Suprapubic skin (tissue), 4 donors: ENCODE results near the gene RXRA. TPM values are rescaled to one million over a fixed set of nuclear protein-coding genes. Genes with fewer than 3 reads are reported as not detected.
A peak's percentile ranks its signal among the peaks of the same experiment; 100 is the strongest.

ENCODE experiments used
- DNase-seq, 2 donors: peaks; one replicate each; pipeline ENCODE4 v3.0.0-alpha.2; 2019; ENCODE audit warnings: low spot score in 2 of 2
- H3K27ac ChIP-seq: fragments of 200-600 bp; sonication (generic); one replicate; pipeline ENCODE4 v1.5.1; 2019
- H3K27me3 ChIP-seq: fragments of 200-600 bp; sonication (generic); one replicate; pipeline ENCODE4 v1.5.1; 2019
- H3K36me3 ChIP-seq: fragments of 200-600 bp; sonication (generic); one replicate; pipeline ENCODE4 v1.5.1; 2019
- H3K4me1 ChIP-seq: fragments of 200-600 bp; sonication (generic); one replicate; pipeline ENCODE4 v1.5.1; 2019
- H3K4me3 ChIP-seq: fragments of 200-600 bp; sonication (generic); one replicate; pipeline ENCODE4 v1.5.1; 2019; ENCODE audit warnings: mild to moderate bottlenecking
- H3K9me3 ChIP-seq: fragments of 200-600 bp; sonication (generic); one replicate; pipeline ENCODE4 v1.5.1; 2019
- EP300 ChIP-seq: sonication (generic); formaldehyde crosslinking; IDR thresholded peaks from one replicate; pipeline ENCODE4 v1.6.1; 2017; ENCODE audit warnings: antibody characterized with exemption
- POLR2A ChIP-seq, 2 donors: fragments of 450-650 bp; IDR thresholded peaks; one replicate each; pipeline ENCODE4 v1.6.1; 2017; ENCODE audit warnings: antibody characterized with exemption in 2 of 2, mild to moderate bottlenecking in 2 of 2, moderate library complexity in 2 of 2
- POLR2AphosphoS5 ChIP-seq, 3 donors: sonication (generic); formaldehyde crosslinking; IDR thresholded peaks; one replicate each; pipeline ENCODE4 v1.6.1; 2017; ENCODE audit warnings: antibody characterized with exemption in 3 of 3
- WGBS: methylation state at CpG from one replicate; pipeline ENCODE4 v1.1.5; 2018; 5-methylcytosine and 5-hydroxymethylcytosine counted together
- total RNA-seq, 4 donors: library from RNA; depleted of rRNA; stranded (reverse); fragments of >200 nt; gene quantifications; one replicate each; pipeline ENCODE4 v1.1.0, GENCODE V29; 2016
- TF ChIP-seq, protein P1 (sequence below), 2 donors: fragments of 200-600 bp in 1 of 2; fragments of 450-650 bp in 1 of 2; sonication (generic) in 1 of 2; IDR thresholded peaks; one replicate each; pipeline ENCODE4 v1.5.1; 2016 to 2019; ENCODE audit warnings: antibody characterized with exemption in 2 of 2, mild to moderate bottlenecking in 1 of 2, moderate library complexity in 1 of 2

Gene RXRA
- total RNA-seq, 4 donors from 2014 or later = 165 to 240 (median 185) TPM

DNA sequence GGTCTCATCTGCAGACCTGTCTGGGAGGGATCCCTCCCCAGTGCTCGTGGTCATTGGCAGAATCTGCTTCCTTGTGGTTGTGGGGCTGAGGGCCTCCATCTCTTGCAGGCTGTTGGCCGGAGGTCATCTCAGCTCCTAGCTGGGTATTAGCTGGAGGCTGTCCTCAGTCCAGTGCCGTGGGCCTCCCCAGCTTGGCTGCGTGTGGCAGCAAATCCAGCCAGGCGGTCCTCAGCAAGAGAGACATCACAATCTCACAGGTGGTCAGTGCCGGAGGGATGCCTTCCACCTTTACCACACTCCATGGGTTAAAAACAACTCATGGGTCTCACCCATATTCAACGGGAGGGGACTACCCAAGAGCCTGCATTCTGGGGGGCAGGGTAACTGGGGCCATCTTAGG lies 155.5 kb downstream of the RXRA start:
- Histone ChIP-seq H3K27me3 (peaks cover 2% of the 10 kb centered on the region), H3K4me1 (no peaks in the 10 kb centered on the region), H3K27ac (no peak overlapping the region), H3K9me3 (no peaks in the 10 kb centered on the region), H3K36me3 (no peaks in the 10 kb centered on the region), H3K4me3 (no peak overlapping the region)
- WGBS = 75% methylated on average over 1 of the region's 7 CpGs
- no peak for DNase-seq
- TF ChIP-seq POLR2AphosphoS5 (IDR thresholded peaks at IDR 0.05) (no peak), POLR2A (IDR thresholded peaks at IDR 0.05) (no peak), EP300 (no peak)
- TF ChIP-seq, protein P1, sequence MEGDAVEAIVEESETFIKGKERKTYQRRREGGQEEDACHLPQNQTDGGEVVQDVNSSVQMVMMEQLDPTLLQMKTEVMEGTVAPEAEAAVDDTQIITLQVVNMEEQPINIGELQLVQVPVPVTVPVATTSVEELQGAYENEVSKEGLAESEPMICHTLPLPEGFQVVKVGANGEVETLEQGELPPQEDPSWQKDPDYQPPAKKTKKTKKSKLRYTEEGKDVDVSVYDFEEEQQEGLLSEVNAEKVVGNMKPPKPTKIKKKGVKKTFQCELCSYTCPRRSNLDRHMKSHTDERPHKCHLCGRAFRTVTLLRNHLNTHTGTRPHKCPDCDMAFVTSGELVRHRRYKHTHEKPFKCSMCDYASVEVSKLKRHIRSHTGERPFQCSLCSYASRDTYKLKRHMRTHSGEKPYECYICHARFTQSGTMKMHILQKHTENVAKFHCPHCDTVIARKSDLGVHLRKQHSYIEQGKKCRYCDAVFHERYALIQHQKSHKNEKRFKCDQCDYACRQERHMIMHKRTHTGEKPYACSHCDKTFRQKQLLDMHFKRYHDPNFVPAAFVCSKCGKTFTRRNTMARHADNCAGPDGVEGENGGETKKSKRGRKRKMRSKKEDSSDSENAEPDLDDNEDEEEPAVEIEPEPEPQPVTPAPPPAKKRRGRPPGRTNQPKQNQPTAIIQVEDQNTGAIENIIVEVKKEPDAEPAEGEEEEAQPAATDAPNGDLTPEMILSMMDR (IDR thresholded peaks at IDR 0.05) = no peak

DNA sequence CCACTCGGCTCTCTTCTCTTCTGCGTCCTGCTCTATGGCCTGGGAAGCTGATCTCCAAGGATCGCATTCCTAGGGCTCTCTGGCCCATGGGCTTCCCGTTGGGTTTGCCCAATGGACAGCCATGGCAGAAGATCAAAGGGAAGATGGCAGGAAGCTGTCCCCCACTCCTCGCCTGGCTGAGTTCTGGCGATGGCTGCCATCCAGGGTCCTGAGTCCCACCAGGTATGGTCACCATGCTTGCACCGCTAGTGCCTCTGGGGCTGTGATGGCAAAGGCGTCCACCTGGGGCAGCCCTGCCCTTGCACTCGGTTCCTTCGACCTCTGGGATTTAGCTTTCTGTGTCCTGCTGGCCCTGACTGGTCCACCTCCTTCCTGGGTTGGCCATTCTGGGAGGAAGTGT lies 156.0 kb downstream of the RXRA start:
- no peak for DNase-seq
- TF ChIP-seq EP300 (no peak), POLR2A (IDR thresholded peaks at IDR 0.05) (no peak), POLR2AphosphoS5 (IDR thresholded peaks at IDR 0.05) (no peak)
- TF ChIP-seq, protein P1 (IDR thresholded peaks at IDR 0.05) = no peak

DNA sequence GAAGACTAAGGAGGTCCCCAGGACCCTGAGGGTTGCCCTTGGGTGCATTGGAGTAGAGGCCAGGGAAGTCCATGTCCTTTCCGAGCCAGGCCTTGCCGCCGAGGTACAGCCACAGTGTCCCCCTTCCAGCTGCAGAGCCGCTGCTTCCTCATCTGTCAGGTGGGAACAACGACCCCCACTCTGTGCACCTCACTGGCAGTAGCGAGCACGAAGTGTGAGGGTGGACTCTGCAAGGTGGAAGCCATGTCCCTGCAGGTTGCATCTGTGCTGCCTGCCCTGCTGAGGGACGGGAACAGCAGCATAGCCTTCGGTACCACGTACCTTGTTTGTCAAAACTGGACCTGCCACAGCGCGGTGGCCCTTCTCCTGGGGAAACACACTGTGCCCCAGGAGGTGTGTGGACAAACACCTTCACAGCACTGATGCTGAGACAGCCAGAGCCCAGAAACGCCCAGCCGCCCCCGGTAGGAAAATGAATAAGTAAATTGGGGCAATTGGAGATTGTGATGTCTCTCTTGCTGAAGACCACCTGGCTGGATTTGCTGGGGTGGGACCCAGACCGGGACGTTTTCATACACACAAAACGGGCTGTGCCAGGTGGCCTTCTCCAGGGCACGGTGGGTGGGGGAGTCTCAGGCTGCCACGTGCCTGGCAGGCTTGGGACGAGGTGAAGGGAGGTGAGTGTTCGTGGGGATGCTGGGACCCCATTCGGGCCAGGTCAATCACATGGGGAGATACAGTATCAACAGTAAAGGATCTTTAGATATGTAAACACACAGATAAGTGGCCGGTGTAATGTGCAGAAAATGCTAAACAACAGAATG lies 157.3 kb downstream of the RXRA start:
- TF ChIP-seq POLR2AphosphoS5 (IDR thresholded peaks at IDR 0.05) (no peak), POLR2A (IDR thresholded peaks at IDR 0.05) (no peak), EP300 (no peak)
- TF ChIP-seq, protein P1 (IDR thresholded peaks at IDR 0.05) = no peak
- DNase-seq = peak in 1 of 2 donors; percentile 50
- Histone ChIP-seq H3K4me3 (no peak overlapping the region), H3K27ac (no peak overlapping the region), H3K27me3 (peaks cover 2% of the 10 kb centered on the region), H3K4me1 (peaks cover 4% of the 10 kb centered on the region), H3K36me3 (no peaks in the 10 kb centered on the region), H3K9me3 (no peaks in the 10 kb centered on the region)
- WGBS = 86% methylated on average over 19 of the region's 24 CpGs

More for the DNA sequence above, 156.0 kb downstream of the RXRA start:
- WGBS = 90% methylated on average over 10 of the region's 10 CpGs
- Histone ChIP-seq H3K36me3 (no peaks in the 10 kb centered on the region), H3K27ac (no peak overlapping the region), H3K4me3 (no peak overlapping the region), H3K4me1 (no peaks in the 10 kb centered on the region), H3K27me3 (peaks cover 2% of the 10 kb centered on the region), H3K9me3 (no peaks in the 10 kb centered on the region)

- Histone ChIP-seq H3K9me3 (no peaks in the 10 kb centered on the region), H3K4me1 (peaks cover 10% of the 10 kb centered on the region), H3K4me3 (no peak overlapping the region), H3K36me3 (no peaks in the 10 kb centered on the region), H3K27me3 (peaks cover 2% of the 10 kb centered on the region), H3K27ac (no peak overlapping the region)
- 69% methylated on average over 3 of the region's 3 CpGs for WGBS
- TF ChIP-seq EP300 = no peak
- TF ChIP-seq POLR2AphosphoS5 (IDR thresholded peaks at IDR 0.05) = no peak
- TF ChIP-seq, protein P1 (IDR thresholded peaks at IDR 0.05) = no peak
- TF ChIP-seq POLR2A (IDR thresholded peaks at IDR 0.05) = no peak
- DNase-seq = peak; percentile 38 to 72
Observed at GRCh38 chr9:134484479-134484878, 158.2 kb downstream of the RXRA start.

DNA sequence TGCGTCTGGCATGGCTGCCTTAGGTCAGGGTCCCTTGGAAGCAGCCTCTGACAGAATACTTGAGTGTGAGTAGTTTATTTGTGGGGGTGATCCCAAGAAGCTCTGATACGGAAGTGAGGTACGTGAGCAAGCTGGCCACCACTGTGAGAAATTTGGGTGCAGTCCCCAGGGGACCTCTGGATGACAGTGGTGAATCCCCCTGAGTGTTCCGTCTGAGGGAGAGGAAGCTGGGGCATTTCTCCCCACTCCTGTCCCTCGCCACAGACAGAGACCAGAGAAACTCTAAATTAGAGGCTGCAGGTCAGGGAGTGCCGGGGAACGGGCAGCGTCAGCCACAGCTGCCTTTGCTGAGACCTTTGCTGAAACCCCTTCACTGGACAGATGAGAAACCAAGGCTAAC lies 159.4 kb downstream of the RXRA start:
- Histone ChIP-seq H3K4me3 (no peak overlapping the region), H3K4me1 (peaks cover 10% of the 10 kb centered on the region), H3K36me3 (no peaks in the 10 kb centered on the region), H3K9me3 (no peaks in the 10 kb centered on the region), H3K27ac (no peak overlapping the region), H3K27me3 (peaks cover 4% of the 10 kb centered on the region)
- TF ChIP-seq, protein P1 (IDR thresholded peaks at IDR 0.05) = no peak
- TF ChIP-seq EP300 (no peak), POLR2A (IDR thresholded peaks at IDR 0.05) (no peak), POLR2AphosphoS5 (IDR thresholded peaks at IDR 0.05) (no peak)
- 87% methylated on average over 8 of the region's 8 CpGs for WGBS
- DNase-seq = no peak
